ENCODE data around the gene LRRC63.
"Not testable (repeated sequence)": the region's sequence is repeated elsewhere in the genome, so short reads cannot be mapped to it uniquely, and the experiment has no call there.

The LRRC63 gene

GRCh38 chr13:46274094-46274698 is 62.5 kb downstream of the LRRC63 start:
- DNase-seq: no peak

GRCh38 chr13:46278474-46278873 is 66.7 kb downstream of the LRRC63 start:
- no peak for DNase-seq

GRCh38 chr13:46281779-46282178 is 70.1 kb downstream of the LRRC63 start:
- DNase-seq: no peak

GRCh38 chr13:46283912-46284824 is 72.4 kb downstream of the LRRC63 start:
- DNase-seq: not testable (repeated sequence)

- DNase-seq: no peak
Measured at GRCh38 chr13:46286972-46287371, 75.2 kb downstream of the LRRC63 start.

- peak; percentile 23 to 34 for DNase-seq
Measured at GRCh38 chr13:46288570-46289259, 77.0 kb downstream of the LRRC63 start.

- no peak for DNase-seq
Measured at GRCh38 chr13:46289260-46289955, 77.7 kb downstream of the LRRC63 start.

- DNase-seq: no peak
Measured at GRCh38 chr13:46290434-46290833, 78.7 kb downstream of the LRRC63 start.

GRCh38 chr13:46293436-46293835 is 81.7 kb downstream of the LRRC63 start:
- no peak for DNase-seq

GRCh38 chr13:46295491-46296114 is 83.9 kb downstream of the LRRC63 start:
- no peak for DNase-seq

GRCh38 chr13:46296115-46296822 is 84.5 kb downstream of the LRRC63 start:
- DNase-seq: no peak

- no peak for DNase-seq
Measured at GRCh38 chr13:46296921-46297320, 85.2 kb downstream of the LRRC63 start.

GRCh38 chr13:46297361-46297811 is 85.7 kb downstream of the LRRC63 start:
- no peak for DNase-seq

GRCh38 chr13:46303742-46304385 is 92.1 kb downstream of the LRRC63 start:
- no peak for DNase-seq

- no peak for DNase-seq
Measured at GRCh38 chr13:46304546-46304945, 92.8 kb downstream of the LRRC63 start.

GRCh38 chr13:46307554-46307953 is 95.8 kb downstream of the LRRC63 start:
- no peak for DNase-seq

- DNase-seq: no peak
Measured at GRCh38 chr13:46310066-46310465, 98.3 kb downstream of the LRRC63 start.

- DNase-seq: no peak
Measured at GRCh38 chr13:46311217-46311616, 99.5 kb downstream of the LRRC63 start.

- no peak for DNase-seq
Measured at GRCh38 chr13:46313024-46313423, 101.3 kb downstream of the LRRC63 start.

GRCh38 chr13:46313432-46314257 is 101.9 kb downstream of the LRRC63 start:
- no peak for DNase-seq

Data from SHP77 (cell line).